Activated naive CD4-positive, alpha-beta T cell treated with anti-CD3 and anti-CD28 coated beads for 36 hours (primary cell): Measurements from ENCODE around the gene RNU1-2. TPM values are rescaled to one million over a fixed set of nuclear protein-coding genes. Genes with fewer than 3 reads are reported as not detected.
"Not testable (repeated sequence)": the region's sequence is repeated elsewhere in the genome, so short reads cannot be mapped to it uniquely, and the experiment has no call there.

Source experiments
- CTCF ChIA-PET: fragments of 350-600 bp; sonication (Branson Sonifier 250); formaldehyde crosslinking; loops from one replicate; lab custom pipeline; 2021; ENCODE audit warnings: antibody characterized with exemption; lab: Charles Lee
- DNase-seq: peaks from one replicate; pipeline ENCODE4 v3.0.0-alpha.2; 2020
- H3K27ac Mint-ChIP-seq: one replicate; pipeline ENCODE4 v1.8.0; 2021; ENCODE audit warnings: mild to moderate bottlenecking, mixed read lengths
- H3K27me3 Mint-ChIP-seq: one replicate; pipeline ENCODE4 v1.8.0; 2021; ENCODE audit warnings: low read depth, mixed read lengths
- H3K36me3 Mint-ChIP-seq: one replicate; pipeline ENCODE4 v1.8.0; 2021; ENCODE audit warnings: low read depth, mixed read lengths
- H3K4me1 Mint-ChIP-seq: one replicate; pipeline ENCODE4 v1.8.0; 2021; ENCODE audit warnings: low read depth, mixed read lengths
- H3K4me3 Mint-ChIP-seq: one replicate; pipeline ENCODE4 v1.8.0; 2021; ENCODE audit warnings: mild to moderate bottlenecking, moderate library complexity, mixed read lengths
- H3K9me3 Mint-ChIP-seq: one replicate; pipeline ENCODE4 v1.8.0; 2021; ENCODE audit warnings: mixed read lengths
- intact Hi-C: fragments of 100-400 bp; cut with micrococcal nuclease; formaldehyde crosslinking; loops from one replicate; pipeline ENCODE4 v1.15.1; 2023
- total RNA-seq, 2 experiments: library from RNA; stranded (reverse); gene quantifications; one replicate each; pipeline ENCODE4 v1.2.3, GENCODE V29; 2021

The RNU1-2 gene
- total RNA-seq, 2 experiments from 2014 or later = 1,341 to 1,386 TPM

- not testable (repeated sequence) for H3K9me3 Mint-ChIP-seq, H3K27me3 Mint-ChIP-seq, DNase-seq, H3K36me3 Mint-ChIP-seq
- H3K4me3 Mint-ChIP-seq = peak overlapping the region; percentile 88
- H3K27ac Mint-ChIP-seq = peak overlapping the region; percentile 77
- CTCF ChIA-PET = interaction anchor here (0.6 to 1.3 kb wide), 3 partner anchors 46 to 841 kb away, joined by 3 read pairs; no protein-coding TSS in a partner anchor
- H3K4me1 Mint-ChIP-seq = peaks cover 28% of the 10 kb centered on the region
- intact Hi-C loops = loop anchor here (2.0 to 5.0 kb wide), 3 partner anchors 46 to 522 kb away; partner anchors contain the start of genes RCC2 and SDHB
Measured at GRCh38 chr1:16914928-16915626, 19.3 kb downstream of the RNU1-2 start.

GRCh38 chr1:16915627-16915973 lies 19.8 kb downstream of the RNU1-2 start:
- CTCF ChIA-PET = interaction anchor here (0.6 to 1.3 kb wide), 2 partner anchors 46 to 842 kb away, joined by 3 read pairs; no protein-coding TSS in a partner anchor
- Mint-ChIP-seq H3K4me1 (peaks cover 28% of the 10 kb centered on the region), H3K27me3 (no peaks in the 10 kb centered on the region)

GRCh38 chr1:16916036-16916880 lies 20.5 kb downstream of the RNU1-2 start:
- intact Hi-C loops, H3K9me3 Mint-ChIP-seq, H3K36me3 Mint-ChIP-seq, DNase-seq, H3K27ac Mint-ChIP-seq, H3K4me3 Mint-ChIP-seq, H3K27me3 Mint-ChIP-seq: not testable (repeated sequence)
- H3K4me1 Mint-ChIP-seq = peaks cover 31% of the 10 kb centered on the region
- CTCF ChIA-PET = interaction anchor here (0.6 to 1.3 kb wide), 2 partner anchors 45 to 842 kb away, joined by 3 read pairs; no protein-coding TSS in a partner anchor

More at GRCh38 chr1:16915627-16915973, 19.8 kb downstream of the RNU1-2 start:
- no peak overlapping the region for H3K27ac Mint-ChIP-seq
- intact Hi-C loops = loop anchor here (2.0 kb wide), 1 partner anchor 45 kb away; no protein-coding TSS in a partner anchor
- H3K4me3 Mint-ChIP-seq = peak overlapping the region; percentile 88
- DNase-seq = no peak
- H3K36me3 Mint-ChIP-seq = no peaks in the 10 kb centered on the region
- H3K9me3 Mint-ChIP-seq = no peaks in the 10 kb centered on the region

- no peak overlapping the region for H3K4me3 Mint-ChIP-seq
- intact Hi-C loops = no loop called here
- no peaks in the 10 kb centered on the region for H3K9me3 Mint-ChIP-seq
- CTCF ChIA-PET = no interaction called here
- no peak for DNase-seq
- H3K27ac Mint-ChIP-seq = no peak overlapping the region
- no peaks in the 10 kb centered on the region for H3K27me3 Mint-ChIP-seq
- peaks cover 35% of the 10 kb centered on the region for H3K4me1 Mint-ChIP-seq
- no peaks in the 10 kb centered on the region for H3K36me3 Mint-ChIP-seq
Measured at GRCh38 chr1:16918371-16918770, 22.6 kb downstream of the RNU1-2 start.

GRCh38 chr1:16918936-16919665 lies 23.3 kb downstream of the RNU1-2 start:
- CTCF ChIA-PET = interaction anchor here (1.8 kb wide), 1 partner anchor 10 kb away, joined by 4 read pairs; no protein-coding TSS in a partner anchor
- H3K4me3 Mint-ChIP-seq, H3K27me3 Mint-ChIP-seq, intact Hi-C loops, H3K27ac Mint-ChIP-seq, DNase-seq, H3K9me3 Mint-ChIP-seq, H3K36me3 Mint-ChIP-seq: not testable (repeated sequence)
- H3K4me1 Mint-ChIP-seq = peaks cover 31% of the 10 kb centered on the region

- CTCF ChIA-PET = interaction anchor here (1.8 to 1.9 kb wide), 2 partner anchors 8 to 39 kb away, joined by 4 to 11 read pairs; no protein-coding TSS in a partner anchor
- DNase-seq = no peak
- H3K4me1 Mint-ChIP-seq = peaks cover 18% of the 10 kb centered on the region
- no peaks in the 10 kb centered on the region for H3K9me3 Mint-ChIP-seq
- H3K4me3 Mint-ChIP-seq = no peak overlapping the region
- intact Hi-C loops = loop anchor here (1.0 kb wide), 1 partner anchor 16 kb away; no protein-coding TSS in a partner anchor
- no peak overlapping the region for H3K27ac Mint-ChIP-seq
- H3K36me3 Mint-ChIP-seq = no peaks in the 10 kb centered on the region
- H3K27me3 Mint-ChIP-seq = no peaks in the 10 kb centered on the region
Measured at GRCh38 chr1:16920951-16921350, 25.2 kb downstream of the RNU1-2 start.

GRCh38 chr1:16921391-16922185 lies 25.8 kb downstream of the RNU1-2 start, which contains the start of gene CROCC:
CROCC (plus strand) TSS chr1:16921931; CDS start chr1:16922019, 88 bp downstream.
- intact Hi-C loops = loop anchor here (1.0 kb wide), 1 partner anchor 16 kb away; no protein-coding TSS in a partner anchor
- Mint-ChIP-seq H3K4me1 (peaks cover 18% of the 10 kb centered on the region), H3K27me3 (no peaks in the 10 kb centered on the region), H3K9me3 (no peaks in the 10 kb centered on the region), H3K4me3 (peak within 1 kb of the TSS; percentile 65), H3K27ac (no peak within 1 kb of the TSS), H3K36me3 (no peaks in the 10 kb centered on the region)
- DNase-seq = peak; percentile 76
- CTCF ChIA-PET = interaction anchor here (0.9 to 1.9 kb wide), 2 partner anchors 38 to 312 kb away, joined by 3 to 11 read pairs; no protein-coding TSS in a partner anchor

GRCh38 chr1:16922466-16922865 lies 26.7 kb downstream of the RNU1-2 start:
- DNase-seq = no peak
- intact Hi-C loops = no loop called here
- no peaks in the 10 kb centered on the region for H3K9me3 Mint-ChIP-seq
- H3K27ac Mint-ChIP-seq = no peak overlapping the region
- no peaks in the 10 kb centered on the region for H3K36me3 Mint-ChIP-seq
- CTCF ChIA-PET = interaction anchor here (1.9 kb wide), 1 partner anchor 38 kb away, joined by 11 read pairs; no protein-coding TSS in a partner anchor
- peaks cover 18% of the 10 kb centered on the region for H3K4me1 Mint-ChIP-seq
- H3K27me3 Mint-ChIP-seq = no peaks in the 10 kb centered on the region
- no peak overlapping the region for H3K4me3 Mint-ChIP-seq

GRCh38 chr1:16922885-16923431 lies 27.2 kb downstream of the RNU1-2 start:
- no peaks in the 10 kb centered on the region for H3K9me3 Mint-ChIP-seq
- H3K36me3 Mint-ChIP-seq = no peaks in the 10 kb centered on the region
- H3K27me3 Mint-ChIP-seq = no peaks in the 10 kb centered on the region
- H3K27ac Mint-ChIP-seq = no peak overlapping the region
- intact Hi-C loops = no loop called here
- peaks cover 18% of the 10 kb centered on the region for H3K4me1 Mint-ChIP-seq
- no peak overlapping the region for H3K4me3 Mint-ChIP-seq
- no peak for DNase-seq
- CTCF ChIA-PET = interaction anchor here (0.6 to 1.9 kb wide), 2 partner anchors 17 to 37 kb away, joined by 3 to 11 read pairs; no protein-coding TSS in a partner anchor

GRCh38 chr1:16924216-16924918 lies 28.6 kb downstream of the RNU1-2 start:
- intact Hi-C loops = no loop called here
- Mint-ChIP-seq H3K4me1 (peaks cover 18% of the 10 kb centered on the region), H3K4me3 (no peak overlapping the region), H3K27ac (no peak overlapping the region), H3K36me3 (no peaks in the 10 kb centered on the region), H3K27me3 (no peaks in the 10 kb centered on the region), H3K9me3 (no peaks in the 10 kb centered on the region)
- no peak for DNase-seq
- CTCF ChIA-PET = interaction anchor here (0.6 kb wide), 1 partner anchor 58 kb away, joined by 7 read pairs; no protein-coding TSS in a partner anchor
